Tibial nerve (tissue), 4 donors: ENCODE data around the gene PLXNB3. TPM values are rescaled to one million over a fixed set of nuclear protein-coding genes. Genes with fewer than 3 reads are reported as not detected.

Experiments used
- DNase-seq, 2 donors: peaks; one replicate each; pipeline ENCODE4 v3.0.0-alpha.2; 2019; ENCODE audit warnings: low spot score in 2 of 2
- H3K27ac ChIP-seq, 4 donors: fragments of 200-600 bp; sonication (generic) in 3 of 4; one replicate each; pipeline ENCODE4 v1.5.1; 2017 to 2019; ENCODE audit warnings: mild to moderate bottlenecking in 1 of 4
- H3K27me3 ChIP-seq, 2 donors: fragments of 200-600 bp; sonication (generic) in 1 of 2; one replicate each; pipeline versions ENCODE4 v1.5.1 to v1.6.0; 2017 to 2019
- H3K36me3 ChIP-seq, 3 donors: fragments of 200-600 bp; sonication (generic); one replicate each; pipeline ENCODE4 v1.5.1; 2018 to 2019
- H3K4me1 ChIP-seq, 4 donors: fragments of 200-600 bp; sonication (generic) in 3 of 4; one replicate each; pipeline ENCODE4 v1.5.1; 2017 to 2019
- H3K4me3 ChIP-seq, 4 donors: fragments of 200-600 bp; sonication (generic) in 3 of 4; one replicate each; pipeline ENCODE4 v1.5.1; 2017 to 2019; ENCODE audit warnings: mild to moderate bottlenecking in 1 of 4, moderate library complexity in 1 of 4
- H3K9me3 ChIP-seq, 4 donors: fragments of 200-600 bp; sonication (generic) in 3 of 4; one replicate each; pipeline ENCODE4 v1.5.1; 2017 to 2019
- EP300 ChIP-seq, 2 donors: sonication (generic); formaldehyde crosslinking; IDR thresholded peaks; one replicate each; pipeline ENCODE4 v1.6.1; 2017; ENCODE audit warnings: antibody characterized with exemption in 2 of 2, mild to moderate bottlenecking in 1 of 2
- POLR2A ChIP-seq, 2 donors: fragments of 450-650 bp; IDR thresholded peaks; one replicate each; pipeline ENCODE4 v1.6.1; 2017; ENCODE audit warnings: antibody characterized with exemption in 2 of 2, mild to moderate bottlenecking in 2 of 2, moderate library complexity in 2 of 2
- WGBS, 2 donors: methylation state at CpG; one replicate each; pipeline ENCODE4 v1.1.5; 2018; 5-methylcytosine and 5-hydroxymethylcytosine counted together
- total RNA-seq, 4 donors: library from RNA; depleted of rRNA; stranded (reverse); fragments of >200 nt; gene quantifications; one replicate each; pipeline ENCODE4 v1.1.0, GENCODE V29; 2016
- TF ChIP-seq, protein P1 (sequence below), 5 experiments: fragments of 200-600 bp in 3 of 5; fragments of 450-650 bp in 2 of 5; sonication (generic) in 3 of 5; IDR thresholded peaks; one replicate each; pipeline ENCODE4 v1.5.1; 2016 to 2019; ENCODE audit warnings: antibody characterized with exemption in 5 of 5, mild to moderate bottlenecking in 3 of 5, moderate library complexity in 2 of 5

The PLXNB3 gene
- total RNA-seq, 4 donors from 2014 or later, result 45.4 to 77.7 (median 50.3) TPM

DNA sequence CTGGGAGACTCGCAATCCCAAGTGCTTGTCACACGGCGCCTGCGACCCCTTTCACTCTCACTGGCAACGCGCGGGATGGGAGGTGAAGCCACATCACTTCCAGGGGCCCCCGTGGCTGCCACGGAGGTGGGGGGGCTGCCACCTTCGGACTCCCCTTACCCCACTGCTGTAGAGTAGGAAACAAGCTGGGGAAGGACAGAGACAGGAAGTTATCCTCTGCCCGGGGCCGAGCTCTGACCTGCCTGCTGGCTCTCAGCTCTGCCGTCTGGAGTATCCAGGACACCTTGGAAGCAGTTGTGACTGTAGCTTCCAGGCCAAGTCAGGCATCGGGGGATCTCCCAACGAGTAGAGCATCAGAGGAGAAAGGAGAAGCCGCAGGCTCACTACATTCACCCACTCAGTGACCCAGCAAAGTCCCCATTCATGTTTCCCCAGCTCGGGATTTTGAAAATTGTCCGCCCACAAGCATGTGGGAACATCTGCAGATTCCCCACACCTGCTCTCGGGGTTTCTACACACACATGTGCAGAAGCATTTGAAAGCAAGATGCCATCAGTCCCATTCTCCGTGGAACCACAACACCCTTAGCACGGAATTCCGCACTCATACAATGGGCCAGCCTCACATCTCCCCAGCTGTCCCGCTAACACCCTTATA lies 55.5 kb downstream of the PLXNB3 start:
- peaks cover 0 to 10% (median 0%) of the 10 kb centered on the region in 4 donors for H3K4me1 ChIP-seq
- no peaks in the 10 kb centered on the region for H3K9me3 ChIP-seq
- H3K4me3 ChIP-seq, result peak overlapping the region; percentile 28 to 53 (median 31)
- DNase-seq, result no peak
- peak overlapping the region in 1 of 4 donors; percentile 56 for H3K27ac ChIP-seq
- H3K27me3 ChIP-seq, result peaks cover 0 to 27% of the 10 kb centered on the region in 2 donors
- TF ChIP-seq POLR2A (IDR thresholded peaks at IDR 0.05) (no peak), EP300 (IDR thresholded peaks at IDR 0.05) (no peak)
- TF ChIP-seq, protein P1, sequence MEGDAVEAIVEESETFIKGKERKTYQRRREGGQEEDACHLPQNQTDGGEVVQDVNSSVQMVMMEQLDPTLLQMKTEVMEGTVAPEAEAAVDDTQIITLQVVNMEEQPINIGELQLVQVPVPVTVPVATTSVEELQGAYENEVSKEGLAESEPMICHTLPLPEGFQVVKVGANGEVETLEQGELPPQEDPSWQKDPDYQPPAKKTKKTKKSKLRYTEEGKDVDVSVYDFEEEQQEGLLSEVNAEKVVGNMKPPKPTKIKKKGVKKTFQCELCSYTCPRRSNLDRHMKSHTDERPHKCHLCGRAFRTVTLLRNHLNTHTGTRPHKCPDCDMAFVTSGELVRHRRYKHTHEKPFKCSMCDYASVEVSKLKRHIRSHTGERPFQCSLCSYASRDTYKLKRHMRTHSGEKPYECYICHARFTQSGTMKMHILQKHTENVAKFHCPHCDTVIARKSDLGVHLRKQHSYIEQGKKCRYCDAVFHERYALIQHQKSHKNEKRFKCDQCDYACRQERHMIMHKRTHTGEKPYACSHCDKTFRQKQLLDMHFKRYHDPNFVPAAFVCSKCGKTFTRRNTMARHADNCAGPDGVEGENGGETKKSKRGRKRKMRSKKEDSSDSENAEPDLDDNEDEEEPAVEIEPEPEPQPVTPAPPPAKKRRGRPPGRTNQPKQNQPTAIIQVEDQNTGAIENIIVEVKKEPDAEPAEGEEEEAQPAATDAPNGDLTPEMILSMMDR (IDR thresholded peaks at IDR 0.05), result no peak
- 54 to 60% methylated on average over 10 to 21 of the region's 23 CpGs for WGBS, 2 donors
- no peaks in the 10 kb centered on the region for H3K36me3 ChIP-seq

DNA sequence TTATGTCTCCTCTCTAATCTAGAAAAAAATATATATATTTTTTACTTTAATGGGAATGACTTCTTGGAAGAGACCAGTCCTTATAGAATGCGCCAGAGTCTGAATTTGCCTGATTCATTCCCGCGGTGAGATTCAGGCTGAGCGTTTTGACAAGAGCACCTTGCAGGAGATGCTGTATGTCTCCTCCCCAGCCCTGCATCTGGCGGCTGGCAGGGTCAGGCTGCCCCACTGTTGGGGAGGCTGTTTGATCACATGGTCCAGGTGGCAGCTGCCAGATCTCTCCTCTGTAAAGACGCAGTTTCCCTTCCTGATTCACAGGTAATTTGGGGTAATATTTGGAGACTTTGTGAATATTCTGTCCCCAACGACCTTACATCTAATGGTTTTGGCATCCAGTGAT lies 56.6 kb downstream of the PLXNB3 start:
- Histone ChIP-seq H3K4me3 (no peak overlapping the region), H3K4me1 (peaks cover 0 to 10% (median 0%) of the 10 kb centered on the region in 4 donors), H3K27me3 (peaks cover 0 to 31% of the 10 kb centered on the region in 2 donors), H3K9me3 (no peaks in the 10 kb centered on the region), H3K27ac (no peak overlapping the region), H3K36me3 (no peaks in the 10 kb centered on the region)
- 84 to 85% methylated on average over 7 of the region's 7 CpGs for WGBS, 2 donors
- no peak for DNase-seq
- TF ChIP-seq POLR2A (IDR thresholded peaks at IDR 0.05) (no peak), EP300 (IDR thresholded peaks at IDR 0.05) (no peak)
- TF ChIP-seq, protein P1 (IDR thresholded peaks at IDR 0.05), result no peak

DNA sequence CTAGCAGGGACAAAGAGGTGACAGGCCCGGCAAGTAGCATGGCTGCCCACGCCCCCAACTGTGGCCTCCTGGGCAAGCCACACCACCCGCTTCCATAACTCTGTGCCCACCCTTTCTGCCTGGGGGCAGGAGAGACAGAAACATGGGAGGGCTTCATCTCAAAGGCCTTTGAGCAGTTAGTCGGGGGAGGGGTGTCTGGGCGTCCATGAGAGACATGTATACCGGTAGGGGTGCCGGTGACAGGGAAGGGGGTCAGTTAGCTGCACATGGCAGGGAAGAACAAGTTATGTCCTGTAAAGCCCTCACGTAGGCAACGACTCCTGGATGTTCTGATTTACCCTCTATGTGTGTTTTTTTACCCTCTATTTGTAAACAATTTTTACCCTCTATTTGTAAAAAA lies 57.0 kb downstream of the PLXNB3 start:
- TF ChIP-seq EP300 (IDR thresholded peaks at IDR 0.05) (no peak), POLR2A (IDR thresholded peaks at IDR 0.05) (no peak)
- TF ChIP-seq, protein P1 (IDR thresholded peaks at IDR 0.05), result no peak
- H3K27ac ChIP-seq, result no peak overlapping the region
- H3K9me3 ChIP-seq, result no peaks in the 10 kb centered on the region
- peaks cover 0 to 31% of the 10 kb centered on the region in 2 donors for H3K27me3 ChIP-seq
- no peak overlapping the region for H3K4me3 ChIP-seq
- WGBS, 2 donors, result 71 to 78% methylated on average over 9 of the region's 9 CpGs
- H3K36me3 ChIP-seq, result no peaks in the 10 kb centered on the region
- no peak for DNase-seq
- H3K4me1 ChIP-seq, result peaks cover 0 to 10% (median 0%) of the 10 kb centered on the region in 4 donors

DNA sequence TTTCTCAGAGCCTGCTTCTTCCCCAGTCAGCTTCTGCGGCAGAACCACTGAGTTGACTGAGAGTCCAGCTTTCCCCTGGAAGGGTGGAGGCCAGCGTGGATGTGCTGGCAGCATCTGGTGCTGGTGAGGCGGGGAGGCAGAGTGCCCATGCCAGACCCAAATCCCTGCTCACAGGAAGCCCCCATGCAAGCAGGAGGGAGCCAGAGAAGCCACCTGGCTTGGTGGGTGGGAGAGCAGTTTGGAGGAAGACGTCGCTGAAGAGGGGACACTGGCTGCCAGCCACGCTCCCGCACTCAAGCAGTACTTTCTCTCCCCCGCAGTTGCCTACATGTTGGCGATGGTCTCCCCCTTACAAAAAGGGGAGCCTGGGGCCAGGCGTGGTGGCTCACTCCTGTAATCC lies 60.3 kb downstream of the PLXNB3 start:
- peaks cover 0 to 23% of the 10 kb centered on the region in 2 donors for H3K27me3 ChIP-seq
- no peaks in the 10 kb centered on the region for H3K36me3 ChIP-seq
- no peak overlapping the region for H3K27ac ChIP-seq
- no peaks in the 10 kb centered on the region for H3K9me3 ChIP-seq
- WGBS, 2 donors, result 88 to 89% methylated on average over 5 to 10 of the region's 10 CpGs
- H3K4me3 ChIP-seq, result no peak overlapping the region
- DNase-seq, result no peak
- TF ChIP-seq, protein P1 (IDR thresholded peaks at IDR 0.05), result no peak
- TF ChIP-seq EP300 (IDR thresholded peaks at IDR 0.05), result no peak
- TF ChIP-seq POLR2A (IDR thresholded peaks at IDR 0.05), result no peak
- peaks cover 0 to 5% (median 0%) of the 10 kb centered on the region in 4 donors for H3K4me1 ChIP-seq

DNA sequence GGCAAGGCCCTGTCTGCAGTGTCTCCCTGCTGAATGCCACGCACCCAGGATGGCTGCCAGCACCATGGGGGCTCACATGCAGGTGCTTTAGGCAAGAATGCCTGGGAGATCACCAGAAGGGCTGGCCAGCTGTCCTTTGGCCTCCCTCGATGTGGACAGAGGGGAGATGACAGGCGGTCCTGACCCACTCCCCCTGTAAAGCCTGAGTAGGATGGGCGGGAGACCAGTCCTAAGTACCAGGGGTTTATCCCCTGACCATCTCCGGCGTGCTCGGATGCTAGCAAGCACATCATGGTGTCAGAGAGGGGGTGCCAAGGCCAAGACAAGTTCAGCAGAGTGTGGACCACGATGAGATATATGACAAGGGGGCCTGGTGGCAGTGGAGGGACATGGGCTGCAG lies 61.0 kb downstream of the PLXNB3 start:
- WGBS, 2 donors, result 77 to 94% methylated on average over 5 of the region's 8 CpGs
- no peak for DNase-seq

More for the DNA sequence above, 61.0 kb downstream of the PLXNB3 start:
- Histone ChIP-seq H3K27me3 (peaks cover 0 to 23% of the 10 kb centered on the region in 2 donors), H3K9me3 (no peaks in the 10 kb centered on the region), H3K36me3 (no peaks in the 10 kb centered on the region), H3K4me1 (peaks cover 0 to 10% (median 0%) of the 10 kb centered on the region in 4 donors), H3K27ac (no peak overlapping the region), H3K4me3 (no peak overlapping the region)
- TF ChIP-seq, protein P1 (IDR thresholded peaks at IDR 0.05), result no peak
- TF ChIP-seq EP300 (IDR thresholded peaks at IDR 0.05) (no peak), POLR2A (IDR thresholded peaks at IDR 0.05) (no peak)
